ENCODE results near the gene MGAT5. TPM values are rescaled to one million over a fixed set of nuclear protein-coding genes. Genes with fewer than 3 reads are reported as not detected.

MGAT5 gene
- polyA plus RNA-seq, 1 experiment: 115 TPM

GRCh38 chr2:134268265-134268664, 14.4 kb downstream of the MGAT5 start:
- no peak overlapping the region for H3K27ac ChIP-seq (ENCODE audit: low read depth, low read length)

GRCh38 chr2:134269230-134269629, 15.4 kb downstream of the MGAT5 start:
- Histone ChIP-seq H3K4me3 (ENCODE audit: low read depth, low read length) (no peak overlapping the region), H3K27ac (ENCODE audit: low read depth, low read length) (no peak overlapping the region), H3K27me3 (ENCODE audit: control insufficient read depth, insufficient read depth, low read length) (no peaks in the 10 kb centered on the region), H3K9me3 (ENCODE audit: control insufficient read depth, insufficient read depth, low read length) (no peaks in the 10 kb centered on the region)
- DNase-seq (ENCODE audit: low read depth, low spot score): no peak
- no peak for TF ChIP-seq CTCF (IDR thresholded peaks at IDR 0.05; ENCODE audit: low read depth, low read length)
- ChIA-PET CTCF (no interaction called here), POLR2A (no interaction called here)

More at GRCh38 chr2:134268265-134268664, 14.4 kb downstream of the MGAT5 start:
- no peak overlapping the region for H3K4me3 ChIP-seq (ENCODE audit: low read depth, low read length)
- no peak for TF ChIP-seq CTCF (IDR thresholded peaks at IDR 0.05; ENCODE audit: low read depth, low read length)
- no peaks in the 10 kb centered on the region for H3K9me3 ChIP-seq (ENCODE audit: control insufficient read depth, insufficient read depth, low read length)
- H3K27me3 ChIP-seq (ENCODE audit: control insufficient read depth, insufficient read depth, low read length): no peaks in the 10 kb centered on the region
- ChIA-PET POLR2A (no interaction called here), CTCF (no interaction called here)
- DNase-seq (ENCODE audit: low read depth, low spot score): no peak

DNA sequence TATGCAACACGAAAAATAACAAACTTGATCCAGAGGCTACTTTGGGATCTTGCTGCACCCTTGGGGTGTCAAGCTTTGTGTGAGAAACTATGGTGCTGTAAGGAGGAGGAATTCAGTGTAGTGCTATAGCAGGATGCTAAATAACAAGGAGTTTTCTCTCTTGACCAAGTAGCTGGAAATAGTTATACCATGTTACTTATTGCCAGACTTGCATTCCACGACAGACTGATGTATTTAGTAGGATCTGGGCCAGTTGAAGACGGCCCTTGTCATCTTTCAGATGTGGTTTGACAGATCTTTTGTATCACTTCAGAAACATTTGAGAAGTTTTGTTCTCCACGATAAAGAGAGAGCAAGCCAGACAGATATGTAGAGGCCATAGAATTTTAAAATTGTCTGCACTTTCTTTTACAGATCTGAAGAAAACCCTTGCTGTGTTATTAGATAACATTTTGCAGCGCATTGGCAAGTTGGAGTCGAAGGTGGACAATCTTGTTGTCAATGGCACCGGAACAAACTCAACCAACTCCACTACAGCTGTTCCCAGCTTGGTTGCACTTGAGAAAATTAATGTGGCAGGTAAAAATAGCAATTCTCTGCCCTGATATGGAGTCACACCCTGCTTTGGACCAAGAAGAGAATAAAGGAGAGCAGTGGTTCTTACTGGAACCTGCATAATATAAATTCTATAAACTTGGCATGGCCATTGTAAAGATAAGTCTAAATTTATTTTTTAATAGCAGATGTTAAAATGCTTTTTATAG, 16.3 kb downstream of the MGAT5 start:
- Histone ChIP-seq H3K9me3 (ENCODE audit: control insufficient read depth, insufficient read depth, low read length) (no peaks in the 10 kb centered on the region), H3K27ac (ENCODE audit: low read depth, low read length) (no peak overlapping the region), H3K4me3 (ENCODE audit: low read depth, low read length) (no peak overlapping the region), H3K27me3 (ENCODE audit: control insufficient read depth, insufficient read depth, low read length) (no peaks in the 10 kb centered on the region)
- DNase-seq (ENCODE audit: low read depth, low spot score): no peak
- no peak for TF ChIP-seq CTCF (IDR thresholded peaks at IDR 0.05; ENCODE audit: low read depth, low read length)
- CTCF ChIA-PET: interaction anchor here (2.0 kb wide), 1 partner anchor 25 kb away, joined by 6 read pairs; no protein-coding TSS in a partner anchor
- POLR2A ChIA-PET: no interaction called here

GRCh38 chr2:134271758-134272157, 17.9 kb downstream of the MGAT5 start:
- CTCF ChIA-PET: interaction anchor here (0.7 to 2.0 kb wide), 4 partner anchors 9 to 386 kb away, joined by 3 to 6 read pairs (median 4); no protein-coding TSS in a partner anchor
- Histone ChIP-seq H3K4me3 (ENCODE audit: low read depth, low read length) (no peak overlapping the region), H3K27me3 (ENCODE audit: control insufficient read depth, insufficient read depth, low read length) (no peaks in the 10 kb centered on the region), H3K9me3 (ENCODE audit: control insufficient read depth, insufficient read depth, low read length) (no peaks in the 10 kb centered on the region), H3K27ac (ENCODE audit: low read depth, low read length) (no peak overlapping the region)
- POLR2A ChIA-PET: no interaction called here
- no peak for TF ChIP-seq CTCF (IDR thresholded peaks at IDR 0.05; ENCODE audit: low read depth, low read length)
- no peak for DNase-seq (ENCODE audit: low read depth, low spot score)

DNA sequence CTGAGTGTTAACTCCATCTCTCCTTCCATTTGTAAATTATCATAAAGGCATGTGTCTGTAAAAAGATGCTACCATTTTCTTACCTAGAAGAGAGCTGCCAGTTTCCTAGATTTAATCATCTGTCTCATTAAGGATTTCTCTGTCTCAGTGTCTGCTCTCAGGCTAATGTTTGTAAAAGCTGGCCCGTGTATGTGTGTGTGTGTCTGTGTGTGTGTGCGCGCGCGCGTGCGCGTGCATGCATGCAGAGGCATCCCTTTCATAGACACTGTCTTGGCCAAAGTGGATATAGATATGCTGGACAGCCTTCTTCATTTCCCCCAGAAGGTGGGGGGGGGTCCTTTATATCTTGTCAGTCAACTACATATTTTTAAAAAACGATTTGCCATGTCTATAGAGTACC, 18.9 kb downstream of the MGAT5 start:
- ChIA-PET CTCF (no interaction called here), POLR2A (no interaction called here)
- Histone ChIP-seq H3K4me3 (ENCODE audit: low read depth, low read length) (no peak overlapping the region), H3K9me3 (ENCODE audit: control insufficient read depth, insufficient read depth, low read length) (no peaks in the 10 kb centered on the region), H3K27me3 (ENCODE audit: control insufficient read depth, insufficient read depth, low read length) (no peaks in the 10 kb centered on the region), H3K27ac (ENCODE audit: low read depth, low read length) (no peak overlapping the region)
- no peak for DNase-seq (ENCODE audit: low read depth, low spot score)
- no peak for TF ChIP-seq CTCF (IDR thresholded peaks at IDR 0.05; ENCODE audit: low read depth, low read length)
